ENCODE results near the gene KLF1. TPM values are rescaled to one million over a fixed set of nuclear protein-coding genes. Genes with fewer than 3 reads are reported as not detected.

The KLF1 gene
- total RNA-seq, 1 donor from 2014 or later: not detected

DNA sequence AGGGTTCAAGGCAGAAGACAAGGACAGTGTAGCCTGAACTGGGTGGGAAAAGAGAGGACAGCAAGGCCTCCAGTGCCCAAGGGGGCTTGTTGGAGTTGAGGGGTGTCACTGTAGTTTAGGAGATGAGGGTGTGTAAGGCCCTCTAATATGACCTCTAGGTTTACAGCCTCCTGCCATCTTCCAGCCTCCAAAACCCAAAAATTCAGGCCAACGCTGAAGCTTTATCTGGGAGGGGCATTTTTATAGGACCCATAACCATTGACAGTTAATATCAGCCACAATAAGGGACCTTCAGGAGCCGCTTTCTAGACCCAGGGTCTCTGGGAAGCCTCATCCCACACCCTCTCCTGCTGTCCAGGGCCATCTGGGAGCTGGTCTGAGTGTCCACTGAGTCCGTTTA lies 2.8 kb downstream of the KLF1 start:
- Histone ChIP-seq H3K27me3 (ENCODE audit: low read depth) (peaks cover 53% of the 10 kb centered on the region), H3K9me3 (replicated peaks) (peaks cover 11% of the 10 kb centered on the region), H3K4me3 (no peak overlapping the region), H3K27ac (replicated peaks) (no peak overlapping the region), H3K4me1 (peaks cover 28% of the 10 kb centered on the region), H3K36me3 (no peaks in the 10 kb centered on the region)
- intact Hi-C loops (cut with micrococcal nuclease): no loop called here
- TF ChIP-seq, protein P1, sequence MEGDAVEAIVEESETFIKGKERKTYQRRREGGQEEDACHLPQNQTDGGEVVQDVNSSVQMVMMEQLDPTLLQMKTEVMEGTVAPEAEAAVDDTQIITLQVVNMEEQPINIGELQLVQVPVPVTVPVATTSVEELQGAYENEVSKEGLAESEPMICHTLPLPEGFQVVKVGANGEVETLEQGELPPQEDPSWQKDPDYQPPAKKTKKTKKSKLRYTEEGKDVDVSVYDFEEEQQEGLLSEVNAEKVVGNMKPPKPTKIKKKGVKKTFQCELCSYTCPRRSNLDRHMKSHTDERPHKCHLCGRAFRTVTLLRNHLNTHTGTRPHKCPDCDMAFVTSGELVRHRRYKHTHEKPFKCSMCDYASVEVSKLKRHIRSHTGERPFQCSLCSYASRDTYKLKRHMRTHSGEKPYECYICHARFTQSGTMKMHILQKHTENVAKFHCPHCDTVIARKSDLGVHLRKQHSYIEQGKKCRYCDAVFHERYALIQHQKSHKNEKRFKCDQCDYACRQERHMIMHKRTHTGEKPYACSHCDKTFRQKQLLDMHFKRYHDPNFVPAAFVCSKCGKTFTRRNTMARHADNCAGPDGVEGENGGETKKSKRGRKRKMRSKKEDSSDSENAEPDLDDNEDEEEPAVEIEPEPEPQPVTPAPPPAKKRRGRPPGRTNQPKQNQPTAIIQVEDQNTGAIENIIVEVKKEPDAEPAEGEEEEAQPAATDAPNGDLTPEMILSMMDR (IDR thresholded peaks at IDR 0.05; ENCODE audit: borderline replicate concordance): no peak
- DNase-seq: no peak

DNA sequence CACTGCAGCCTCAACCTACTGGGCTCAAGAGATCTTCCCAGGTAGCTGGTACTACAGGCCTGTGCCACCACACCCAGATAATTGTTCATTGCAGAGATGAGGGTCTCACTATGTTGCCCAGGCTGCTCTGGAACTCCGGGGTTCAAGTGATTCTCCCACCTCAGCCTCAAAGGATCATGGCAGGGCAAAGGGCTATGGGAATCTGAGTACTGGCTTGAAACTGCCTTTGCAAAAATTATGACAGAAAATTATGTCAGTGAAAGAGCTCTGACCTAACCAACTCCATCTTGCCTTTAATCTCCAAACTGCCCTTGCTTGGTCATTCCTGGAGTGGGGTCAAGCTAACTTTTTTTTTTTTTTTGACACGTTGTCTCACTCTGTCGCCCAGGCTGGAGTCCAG lies 4.4 kb downstream of the KLF1 start:
- TF ChIP-seq, protein P1 (IDR thresholded peaks at IDR 0.05; ENCODE audit: borderline replicate concordance): no peak
- H3K27me3 ChIP-seq (ENCODE audit: low read depth): peaks cover 52% of the 10 kb centered on the region
- no peak overlapping the region for H3K4me3 ChIP-seq
- H3K4me1 ChIP-seq: peaks cover 28% of the 10 kb centered on the region
- DNase-seq: no peak
- peaks cover 11% of the 10 kb centered on the region for H3K9me3 ChIP-seq (replicated peaks)
- H3K27ac ChIP-seq (replicated peaks): no peak overlapping the region
- H3K36me3 ChIP-seq: peaks cover 12% of the 10 kb centered on the region
- intact Hi-C loops (cut with micrococcal nuclease): no loop called here

DNA sequence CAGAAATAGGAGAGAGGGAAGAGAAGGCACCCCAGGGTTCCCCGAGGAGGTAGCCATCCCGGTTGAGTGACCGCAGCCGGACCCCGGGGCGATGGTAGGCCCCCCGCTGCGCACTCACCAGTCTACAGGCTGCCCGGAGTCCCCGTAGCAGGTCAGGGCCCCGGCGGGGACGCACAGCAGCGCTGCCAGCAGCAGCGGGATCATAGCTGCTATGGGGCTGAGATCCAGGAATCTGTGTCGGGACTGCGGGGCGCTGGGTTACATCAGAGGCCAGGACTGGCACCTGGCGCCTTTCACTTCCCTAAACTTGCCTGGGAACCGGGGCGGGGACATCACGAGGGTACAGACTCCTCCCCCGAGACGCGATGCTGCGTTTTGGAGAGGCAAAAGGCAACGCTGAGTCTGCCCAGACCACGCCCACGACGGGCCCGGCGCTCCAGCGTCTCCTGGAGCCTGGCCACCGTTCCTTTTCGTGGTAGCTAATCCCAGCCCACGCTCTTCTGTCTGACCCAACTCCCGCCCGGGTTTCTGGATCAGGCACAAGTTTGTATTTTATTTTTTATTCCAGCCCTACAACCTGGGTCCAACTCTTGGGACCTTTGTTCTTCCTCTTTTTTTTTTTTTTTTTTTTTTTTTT lies 5.7 kb downstream of the KLF1 start, which contains the start of gene DNASE2:
DNASE2 (minus strand) TSS at position 278 of the 637 bp plus-strand sequence; CDS start at position 204, 74 bp downstream.
- peak; percentile 96 for DNase-seq
- TF ChIP-seq, protein P1 (IDR thresholded peaks at IDR 0.05; ENCODE audit: borderline replicate concordance): no peak
- Histone ChIP-seq H3K9me3 (replicated peaks) (peaks cover 11% of the 10 kb centered on the region), H3K36me3 (peaks cover 24% of the 10 kb centered on the region), H3K4me1 (peaks cover 28% of the 10 kb centered on the region), H3K4me3 (peak within 1 kb of the TSS; percentile 74), H3K27ac (replicated peaks) (peak within 1 kb of the TSS; percentile 88), H3K27me3 (ENCODE audit: low read depth) (peaks cover 39% of the 10 kb centered on the region)
- intact Hi-C loops (cut with micrococcal nuclease): no loop called here

DNA sequence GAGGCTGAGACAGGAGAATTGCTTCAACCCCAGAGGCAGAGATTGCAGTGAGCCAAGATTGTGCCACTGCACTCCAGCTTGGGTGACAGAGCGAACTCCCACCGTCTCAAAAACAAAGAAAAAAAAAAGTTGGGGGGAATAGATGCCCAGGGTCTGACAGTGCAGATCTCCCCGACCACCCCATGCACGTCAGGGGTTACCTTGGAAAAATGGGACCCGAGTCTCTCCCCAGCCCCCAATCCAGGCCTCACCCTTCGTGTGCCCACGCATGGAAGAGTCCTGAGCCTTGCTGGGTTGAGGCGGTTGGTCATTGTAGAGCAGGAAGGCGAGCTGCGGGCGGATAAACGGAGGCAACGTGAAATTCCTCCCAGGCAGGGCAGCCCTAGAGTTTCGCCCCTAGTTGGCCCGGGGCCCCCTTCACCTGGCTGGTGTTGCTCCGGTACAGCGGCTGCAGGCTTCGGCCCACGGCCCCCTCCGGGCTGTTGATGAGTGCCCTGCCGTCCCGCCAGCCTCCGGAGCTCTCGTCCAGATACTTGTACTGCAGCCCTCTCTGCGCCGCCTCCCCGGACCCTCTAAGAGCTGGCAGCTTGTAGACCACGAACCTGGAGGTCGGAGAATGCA lies 6.3 kb downstream of the KLF1 start:
- Histone ChIP-seq H3K4me1 (peaks cover 23% of the 10 kb centered on the region), H3K4me3 (peak overlapping the region; percentile 74), H3K9me3 (replicated peaks) (peaks cover 11% of the 10 kb centered on the region), H3K27ac (replicated peaks) (peak overlapping the region; percentile 88), H3K36me3 (peaks cover 30% of the 10 kb centered on the region), H3K27me3 (ENCODE audit: low read depth) (peaks cover 33% of the 10 kb centered on the region)
- TF ChIP-seq, protein P1 (IDR thresholded peaks at IDR 0.05; ENCODE audit: borderline replicate concordance): no peak
- no peak for DNase-seq
- intact Hi-C loops (cut with micrococcal nuclease): no loop called here

DNA sequence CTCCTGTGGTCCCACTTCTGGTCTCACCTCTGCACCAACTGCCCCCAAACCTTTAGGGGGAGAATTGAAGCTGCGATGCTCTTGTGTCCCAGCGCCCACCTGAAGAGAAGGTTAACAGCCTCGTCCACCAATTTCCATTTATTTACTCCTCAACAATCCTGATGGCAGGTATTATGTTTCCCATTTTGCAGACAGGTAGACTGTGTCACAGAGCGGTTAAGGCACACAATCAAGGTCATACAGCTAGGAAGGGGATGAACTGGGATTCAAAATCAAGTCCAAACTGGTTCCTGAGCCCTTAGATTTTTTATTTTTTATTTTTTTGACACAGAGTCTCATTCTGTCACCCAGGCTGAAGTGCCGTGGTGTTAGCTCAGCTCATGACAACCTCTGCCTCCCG lies 11.9 kb downstream of the KLF1 start:
- Histone ChIP-seq H3K27me3 (ENCODE audit: low read depth) (peaks cover 9% of the 10 kb centered on the region), H3K36me3 (peaks cover 34% of the 10 kb centered on the region), H3K4me1 (peaks cover 10% of the 10 kb centered on the region), H3K27ac (replicated peaks) (no peak overlapping the region), H3K9me3 (replicated peaks) (no peaks in the 10 kb centered on the region), H3K4me3 (no peak overlapping the region)
- intact Hi-C loops (cut with micrococcal nuclease): no loop called here
- TF ChIP-seq, protein P1 (IDR thresholded peaks at IDR 0.05; ENCODE audit: borderline replicate concordance): no peak
- no peak for DNase-seq

Measured in left ventricle myocardium inferior (tissue), 1 donor.